GM23338 (cell line): ENCODE data around the gene TBX2. TPM values are rescaled to one million over a fixed set of nuclear protein-coding genes. Genes with fewer than 3 reads are reported as not detected.

ENCODE experiments used
- ATAC-seq: fragments of 200-7000 bp; cut with Tn5 transposase; 3 replicates; pipeline ENCODE4 v1.9.1; 2020
- DNase-seq: peaks from one replicate; pipeline ENCODE4 v3.0.0-alpha.2; 2015; ENCODE audit warnings: low spot score
- H2AFZ ChIP-seq: fragments of 200-600 bp; sonication (generic); 2 replicates; pipeline ENCODE4 v1.8.0; 2016; ENCODE audit warnings: antibody characterized with exemption, mild to moderate bottlenecking, moderate library complexity
- H3F3A ChIP-seq: fragments of 200-600 bp; sonication (generic); replicated peaks from 2 replicates; pipeline ENCODE4 v1.8.0; 2017; ENCODE audit warnings: antibody characterized with exemption, mixed run types, low read depth
- H3K27ac ChIP-seq: fragments of 200-600 bp; sonication (generic); 2 replicates; pipeline ENCODE4 v1.6.1; 2016; ENCODE audit warnings: low read depth
- H3K27me3 ChIP-seq: fragments of 200-600 bp; sonication (generic); 2 replicates; pipeline ENCODE4 v1.8.0; 2016; ENCODE audit warnings: mild to moderate bottlenecking, mixed run types, moderate library complexity; ENCODE audit not compliant: insufficient read depth
- H3K36me3 ChIP-seq: fragments of 200-600 bp; sonication (generic); 2 replicates; pipeline ENCODE4 v1.8.0; 2016; ENCODE audit warnings: mild to moderate bottlenecking; ENCODE audit not compliant: insufficient read depth
- H3K4me1 ChIP-seq: fragments of 200-600 bp; sonication (generic); 2 replicates; pipeline ENCODE4 v1.8.0; 2016; ENCODE audit warnings: mild to moderate bottlenecking, moderate library complexity; ENCODE audit not compliant: insufficient read depth
- H3K4me2 ChIP-seq: fragments of 200-600 bp; sonication (generic); 2 replicates; pipeline ENCODE4 v1.7.1; 2017; ENCODE audit warnings: mixed run types
- H3K4me3 ChIP-seq: fragments of 200-600 bp; sonication (generic); 2 replicates; pipeline ENCODE4 v1.6.1; 2016; ENCODE audit warnings: mixed run types
- H3K79me2 ChIP-seq: fragments of 200-600 bp; sonication (generic); replicated peaks from 2 replicates; pipeline ENCODE4 v1.8.0; 2017; ENCODE audit warnings: mild to moderate bottlenecking; ENCODE audit not compliant: insufficient read depth
- H3K9me2 ChIP-seq: fragments of 200-600 bp; sonication (generic); 2 replicates; pipeline ENCODE4 v1.8.0; 2017; ENCODE audit not compliant: insufficient read depth
- H4K20me1 ChIP-seq: fragments of 200-600 bp; sonication (generic); replicated peaks from 2 replicates; pipeline ENCODE4 v1.8.0; 2017; ENCODE audit warnings: mild to moderate bottlenecking; ENCODE audit not compliant: insufficient read depth
- H3K27ac Mint-ChIP-seq: 2 replicates; pipeline ENCODE4 v1.8.0; 2020; ENCODE audit warnings: inconsistent platforms, mild to moderate bottlenecking, moderate library complexity, mixed read lengths
- H3K27me3 Mint-ChIP-seq: 3 replicates; pipeline ENCODE4 v1.8.0; 2022; ENCODE audit warnings: low read depth, mild to moderate bottlenecking, moderate library complexity, mixed read lengths, inconsistent platforms; ENCODE audit not compliant: insufficient read depth, poor library complexity
- H3K36me3 Mint-ChIP-seq: 3 replicates; pipeline ENCODE4 v1.8.0; 2021; ENCODE audit warnings: low read depth, mild to moderate bottlenecking, inconsistent platforms, moderate library complexity, mixed read lengths
- H3K4me1 Mint-ChIP-seq: 3 replicates; pipeline ENCODE4 v1.8.0; 2020; ENCODE audit warnings: mild to moderate bottlenecking, inconsistent platforms, mixed read lengths
- H3K4me3 Mint-ChIP-seq: 3 replicates; pipeline ENCODE4 v1.8.0; 2021; ENCODE audit warnings: moderate library complexity, mild to moderate bottlenecking, inconsistent platforms, mixed read lengths
- H3K9me3 Mint-ChIP-seq: 3 replicates; pipeline ENCODE4 v1.8.0; 2020; ENCODE audit warnings: moderate library complexity, mild to moderate bottlenecking, inconsistent platforms, mixed read lengths
- CREB1 ChIP-seq: fragments of 250-450 bp; sonication (Bioruptor Pico); IDR thresholded peaks from 2 replicates; pipeline ENCODE4 v1.5.0; 2020; ENCODE audit warnings: low read depth, mild to moderate bottlenecking, moderate library complexity
- ETS1 ChIP-seq: IDR thresholded peaks from 2 replicates; pipeline ENCODE4 v1.6.1; 2016; ENCODE audit warnings: antibody characterized with exemption
- EZH2 ChIP-seq: fragments of 200-600 bp; sonication (generic); IDR thresholded peaks from one replicate; pipeline ENCODE4 v1.8.0; 2017; ENCODE audit warnings: antibody characterized with exemption, mild to moderate bottlenecking, low read depth; ENCODE audit not compliant: unreplicated experiment
- EZH2phosphoT487 ChIP-seq: fragments of 200-600 bp; sonication (generic); IDR thresholded peaks from one replicate; pipeline ENCODE4 v1.8.1; 2018; ENCODE audit warnings: antibody characterized with exemption; ENCODE audit not compliant: unreplicated experiment
- JUNB ChIP-seq: IDR thresholded peaks from one replicate; pipeline ENCODE4 v1.6.1; 2016; ENCODE audit warnings: antibody characterized with exemption; ENCODE audit not compliant: unreplicated experiment
- STAT1 ChIP-seq: IDR thresholded peaks from one replicate; pipeline ENCODE4 v1.6.1; 2016; ENCODE audit warnings: antibody characterized with exemption; ENCODE audit not compliant: unreplicated experiment
- polyA plus RNA-seq: library from polyadenylated mRNA; unstranded; fragments of >200 nt; fragmentation: Nextera tagmentation; extraction: Ambion mirVana; gene quantifications from 2 replicates; pipeline ENCODE4 v1.2.1, GENCODE V29; 2016
- total RNA-seq: library from RNA; depleted of rRNA; stranded (reverse); fragments of >200 nt; shearing (Covaris generic); gene quantifications from 2 replicates; pipeline ENCODE4 v1.2.3, GENCODE V29; 2014
- TF ChIP-seq, protein P1 (sequence below): fragments of 250-450 bp; sonication (Bioruptor Pico); IDR thresholded peaks from 2 replicates; pipeline ENCODE4 v1.5.0; 2020; ENCODE audit warnings: mild to moderate bottlenecking, moderate library complexity

Gene TBX2
- total and polyA plus RNA-seq, 2 experiments from 2014 or later = not detected

GRCh38 chr17:61406971-61407911, 7.6 kb downstream of the TBX2 start:
- peaks cover 99% of the 10 kb centered on the region for H3K27me3 ChIP-seq
- H3K4me2 ChIP-seq = no peak overlapping the region
- no peak overlapping the region for H3K4me3 Mint-ChIP-seq
- no peak overlapping the region for H3K27ac Mint-ChIP-seq
- no peaks in the 10 kb centered on the region for H3K79me2 ChIP-seq
- DNase-seq (no peak), ATAC-seq (no peak)
- H3K36me3 Mint-ChIP-seq = peaks cover 3% of the 10 kb centered on the region; the same call in 1 of the 3 replicates
- H3K27ac ChIP-seq = no peak overlapping the region
- H3F3A ChIP-seq = peaks cover 13% of the 10 kb centered on the region; the same call in 1 of the 2 replicates
- no peaks in the 10 kb centered on the region for H3K9me2 ChIP-seq
- H3K4me1 ChIP-seq = peaks cover 25% of the 10 kb centered on the region; the same call in 1 of the 2 replicates
- H2AFZ ChIP-seq = no peak overlapping the region
- H4K20me1 ChIP-seq = peaks cover 20% of the 10 kb centered on the region
- no peak for TF ChIP-seq EZH2phosphoT487
- no peak for TF ChIP-seq STAT1
- TF ChIP-seq, protein P1, sequence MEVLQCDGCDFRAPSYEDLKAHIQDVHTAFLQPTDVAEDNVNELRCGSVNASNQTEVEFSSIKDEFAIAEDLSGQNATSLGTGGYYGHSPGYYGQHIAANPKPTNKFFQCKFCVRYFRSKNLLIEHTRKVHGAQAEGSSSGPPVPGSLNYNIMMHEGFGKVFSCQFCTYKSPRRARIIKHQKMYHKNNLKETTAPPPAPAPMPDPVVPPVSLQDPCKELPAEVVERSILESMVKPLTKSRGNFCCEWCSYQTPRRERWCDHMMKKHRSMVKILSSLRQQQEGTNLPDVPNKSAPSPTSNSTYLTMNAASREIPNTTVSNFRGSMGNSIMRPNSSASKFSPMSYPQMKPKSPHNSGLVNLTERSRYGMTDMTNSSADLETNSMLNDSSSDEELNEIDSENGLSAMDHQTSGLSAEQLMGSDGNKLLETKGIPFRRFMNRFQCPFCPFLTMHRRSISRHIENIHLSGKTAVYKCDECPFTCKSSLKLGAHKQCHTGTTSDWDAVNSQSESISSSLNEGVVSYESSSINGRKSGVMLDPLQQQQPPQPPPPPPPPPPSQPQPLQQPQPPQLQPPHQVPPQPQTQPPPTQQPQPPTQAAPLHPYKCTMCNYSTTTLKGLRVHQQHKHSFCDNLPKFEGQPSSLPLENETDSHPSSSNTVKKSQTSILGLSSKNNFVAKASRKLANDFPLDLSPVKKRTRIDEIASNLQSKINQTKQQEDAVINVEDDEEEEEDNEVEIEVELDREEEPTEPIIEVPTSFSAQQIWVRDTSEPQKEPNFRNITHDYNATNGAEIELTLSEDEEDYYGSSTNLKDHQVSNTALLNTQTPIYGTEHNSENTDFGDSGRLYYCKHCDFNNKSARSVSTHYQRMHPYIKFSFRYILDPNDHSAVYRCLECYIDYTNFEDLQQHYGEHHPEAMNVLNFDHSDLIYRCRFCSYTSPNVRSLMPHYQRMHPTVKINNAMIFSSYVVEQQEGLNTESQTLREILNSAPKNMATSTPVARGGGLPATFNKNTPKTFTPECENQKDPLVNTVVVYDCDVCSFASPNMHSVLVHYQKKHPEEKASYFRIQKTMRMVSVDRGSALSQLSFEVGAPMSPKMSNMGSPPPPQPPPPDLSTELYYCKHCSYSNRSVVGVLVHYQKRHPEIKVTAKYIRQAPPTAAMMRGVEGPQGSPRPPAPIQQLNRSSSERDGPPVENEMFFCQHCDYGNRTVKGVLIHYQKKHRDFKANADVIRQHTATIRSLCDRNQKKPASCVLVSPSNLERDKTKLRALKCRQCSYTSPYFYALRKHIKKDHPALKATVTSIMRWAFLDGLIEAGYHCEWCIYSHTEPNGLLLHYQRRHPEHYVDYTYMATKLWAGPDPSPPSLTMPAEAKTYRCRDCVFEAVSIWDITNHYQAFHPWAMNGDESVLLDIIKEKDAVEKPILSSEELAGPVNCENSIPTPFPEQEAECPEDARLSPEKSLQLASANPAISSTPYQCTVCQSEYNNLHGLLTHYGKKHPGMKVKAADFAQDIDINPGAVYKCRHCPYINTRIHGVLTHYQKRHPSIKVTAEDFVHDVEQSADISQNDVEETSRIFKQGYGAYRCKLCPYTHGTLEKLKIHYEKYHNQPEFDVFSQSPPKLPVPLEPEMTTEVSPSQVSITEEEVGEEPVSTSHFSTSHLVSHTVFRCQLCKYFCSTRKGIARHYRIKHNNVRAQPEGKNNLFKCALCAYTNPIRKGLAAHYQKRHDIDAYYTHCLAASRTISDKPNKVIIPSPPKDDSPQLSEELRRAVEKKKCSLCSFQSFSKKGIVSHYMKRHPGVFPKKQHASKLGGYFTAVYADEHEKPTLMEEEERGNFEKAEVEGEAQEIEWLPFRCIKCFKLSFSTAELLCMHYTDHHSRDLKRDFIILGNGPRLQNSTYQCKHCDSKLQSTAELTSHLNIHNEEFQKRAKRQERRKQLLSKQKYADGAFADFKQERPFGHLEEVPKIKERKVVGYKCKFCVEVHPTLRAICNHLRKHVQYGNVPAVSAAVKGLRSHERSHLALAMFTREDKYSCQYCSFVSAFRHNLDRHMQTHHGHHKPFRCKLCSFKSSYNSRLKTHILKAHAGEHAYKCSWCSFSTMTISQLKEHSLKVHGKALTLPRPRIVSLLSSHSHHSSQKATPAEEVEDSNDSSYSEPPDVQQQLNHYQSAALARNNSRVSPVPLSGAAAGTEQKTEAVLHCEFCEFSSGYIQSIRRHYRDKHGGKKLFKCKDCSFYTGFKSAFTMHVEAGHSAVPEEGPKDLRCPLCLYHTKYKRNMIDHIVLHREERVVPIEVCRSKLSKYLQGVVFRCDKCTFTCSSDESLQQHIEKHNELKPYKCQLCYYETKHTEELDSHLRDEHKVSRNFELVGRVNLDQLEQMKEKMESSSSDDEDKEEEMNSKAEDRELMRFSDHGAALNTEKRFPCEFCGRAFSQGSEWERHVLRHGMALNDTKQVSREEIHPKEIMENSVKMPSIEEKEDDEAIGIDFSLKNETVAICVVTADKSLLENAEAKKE (CRISPR knock-in tag) = no peak
- TF ChIP-seq CREB1 (CRISPR knock-in tag) = no peak
- no peak for TF ChIP-seq ETS1
- peak; percentile 56 for TF ChIP-seq EZH2
- no peak for TF ChIP-seq JUNB
- H3K4me3 ChIP-seq = no peak overlapping the region
- H3K9me3 Mint-ChIP-seq = 0 out of 3 replicates have a peak, but pooled peaks cover 3% of the 10 kb centered on the region
- peaks cover 32% of the 10 kb centered on the region for H3K4me1 Mint-ChIP-seq
- no peaks in the 10 kb centered on the region for H3K36me3 ChIP-seq
- H3K27me3 Mint-ChIP-seq = peaks cover 94% of the 10 kb centered on the region
